CD8-positive, alpha-beta memory T cell (primary cell): ENCODE results near the gene ZBTB17. TPM values are rescaled to one million over a fixed set of nuclear protein-coding genes. Genes with fewer than 3 reads are reported as not detected.
"Not testable (repeated sequence)": the region's sequence is repeated elsewhere in the genome, so short reads cannot be mapped to it uniquely, and the experiment has no call there.

Experiments used
- CTCF ChIA-PET: fragments of 350-600 bp; sonication (Branson Sonifier 250); formaldehyde crosslinking; loops from one replicate; lab custom pipeline; 2021; ENCODE audit warnings: antibody characterized with exemption; lab: Charles Lee
- POLR2A ChIA-PET: fragments of 350-600 bp; sonication (Branson Sonifier 250); formaldehyde crosslinking; loops from one replicate; lab custom pipeline; 2021; ENCODE audit warnings: antibody characterized with exemption; lab: Charles Lee
- DNase-seq, 5 donors: peaks; one replicate each; pipeline versions ENCODE4 v3.0.0 to v3.0.0-alpha.2; 2020 to 2022; ENCODE audit warnings: mixed read lengths in 1 of 5
- H3K27ac ChIP-seq: one replicate; pipeline ENCODE4 v1.7.0; 2013; ENCODE audit warnings: low read depth, mild to moderate bottlenecking, low read length, moderate library complexity
- H3K27me3 ChIP-seq: 2 replicates; pipeline ENCODE4 v1.7.0; 2013; ENCODE audit warnings: low read length, mild to moderate bottlenecking; ENCODE audit not compliant: insufficient read depth, poor library complexity, severe bottlenecking
- H3K36me3 ChIP-seq: 2 replicates; pipeline ENCODE4 v1.7.0; 2013; ENCODE audit warnings: mild to moderate bottlenecking, low read length, moderate library complexity; ENCODE audit not compliant: insufficient read depth
- H3K4me1 ChIP-seq: 2 replicates; pipeline ENCODE4 v1.7.0; 2013; ENCODE audit warnings: mild to moderate bottlenecking, low read length, moderate library complexity; ENCODE audit not compliant: insufficient read depth
- H3K4me3 ChIP-seq: 2 replicates; pipeline ENCODE4 v1.7.0; 2013; ENCODE audit warnings: mild to moderate bottlenecking, low read length
- H3K9me3 ChIP-seq: 2 replicates; pipeline ENCODE4 v1.7.0; 2013; ENCODE audit warnings: mild to moderate bottlenecking, low read length
- H3K27ac Mint-ChIP-seq, 8 donors: one replicate each; pipeline ENCODE4 v1.8.0; 2020 to 2021; ENCODE audit warnings: mixed read lengths in 8 of 8, mild to moderate bottlenecking in 6 of 8, inconsistent platforms in 3 of 8, moderate library complexity in 3 of 8
- H3K27me3 Mint-ChIP-seq, 2 donors: one replicate each; pipeline ENCODE4 v1.8.0; 2020 to 2021; ENCODE audit warnings: mixed read lengths in 2 of 2, mild to moderate bottlenecking in 1 of 2, moderate library complexity in 1 of 2
- H3K36me3 Mint-ChIP-seq, 3 donors: one replicate each; pipeline ENCODE4 v1.8.0; 2020 to 2021; ENCODE audit warnings: mixed read lengths in 3 of 3, inconsistent platforms in 1 of 3, mild to moderate bottlenecking in 1 of 3
- H3K4me1 Mint-ChIP-seq, 3 donors: one replicate each; pipeline ENCODE4 v1.8.0; 2020 to 2021; ENCODE audit warnings: mixed read lengths in 3 of 3, inconsistent platforms in 1 of 3, mild to moderate bottlenecking in 1 of 3
- H3K4me3 Mint-ChIP-seq, 7 donors: one replicate each; pipeline ENCODE4 v1.8.0; 2020 to 2021; ENCODE audit warnings: mixed read lengths in 7 of 7, mild to moderate bottlenecking in 6 of 7, moderate library complexity in 4 of 7, inconsistent platforms in 2 of 7
- H3K9me3 Mint-ChIP-seq, 5 donors: one replicate each; pipeline ENCODE4 v1.8.0; 2020 to 2022; ENCODE audit warnings: mixed read lengths in 5 of 5, mild to moderate bottlenecking in 3 of 5, moderate library complexity in 2 of 5, inconsistent platforms in 1 of 5
- polyA plus RNA-seq: library from polyadenylated mRNA; unstranded; fragments of 300-500 nt; fragmentation: Illumina TruSeq; gene quantifications from one replicate; pipeline ENCODE4 v1.2.3, GENCODE V29; 2021
- total RNA-seq, 2 experiments: library from RNA; stranded (reverse); gene quantifications; one replicate each; pipeline ENCODE4 v1.2.3, GENCODE V29; 2021

ZBTB17 gene
- total and polyA plus RNA-seq, 3 experiments from 2014 or later = 24.7 to 51.5 (median 49.9) TPM

DNA sequence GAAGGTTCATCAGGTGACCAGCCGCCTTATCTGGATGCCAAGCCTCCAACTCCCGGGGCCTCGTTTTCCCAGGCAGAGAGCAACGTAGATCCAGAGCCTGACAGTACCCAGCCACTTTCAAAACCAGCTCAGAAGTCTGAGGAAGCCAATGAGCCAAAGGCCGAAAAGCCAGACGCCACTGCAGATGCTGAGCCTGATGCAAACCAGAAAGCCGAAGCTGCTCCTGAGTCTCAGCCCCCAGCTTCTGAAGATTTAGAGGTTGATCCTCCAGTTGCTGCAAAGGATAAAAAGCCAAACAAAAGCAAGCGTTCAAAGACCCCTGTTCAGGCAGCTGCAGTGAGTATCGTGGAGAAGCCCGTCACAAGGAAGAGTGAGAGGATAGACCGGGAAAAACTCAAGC is 44.5 kb downstream of the ZBTB17 start:
- Mint-ChIP-seq H3K4me3 (peak overlapping the region in 1 of 7 donors; percentile 30), H3K36me3 (peaks cover 22 to 95% (median 31%) of the 10 kb centered on the region in 3 donors), H3K9me3 (no peaks in the 10 kb centered on the region), H3K27ac (peak overlapping the region in 1 of 8 donors; percentile 80), H3K27me3 (peaks cover 0 to 2% of the 10 kb centered on the region in 2 donors), H3K4me1 (peaks cover 0 to 3% (median 0%) of the 10 kb centered on the region in 3 donors)
- Histone ChIP-seq H3K36me3 (peaks cover 63% of the 10 kb centered on the region), H3K9me3 (no peaks in the 10 kb centered on the region), H3K4me1 (no peaks in the 10 kb centered on the region), H3K4me3 (no peak overlapping the region), H3K27ac (no peak overlapping the region), H3K27me3 (no peaks in the 10 kb centered on the region)
- POLR2A ChIA-PET = no interaction called here
- no peak for DNase-seq
- CTCF ChIA-PET = interaction anchor here (1.3 kb wide), 1 partner anchor 10 kb away, joined by 3 read pairs; no protein-coding TSS in a partner anchor

DNA sequence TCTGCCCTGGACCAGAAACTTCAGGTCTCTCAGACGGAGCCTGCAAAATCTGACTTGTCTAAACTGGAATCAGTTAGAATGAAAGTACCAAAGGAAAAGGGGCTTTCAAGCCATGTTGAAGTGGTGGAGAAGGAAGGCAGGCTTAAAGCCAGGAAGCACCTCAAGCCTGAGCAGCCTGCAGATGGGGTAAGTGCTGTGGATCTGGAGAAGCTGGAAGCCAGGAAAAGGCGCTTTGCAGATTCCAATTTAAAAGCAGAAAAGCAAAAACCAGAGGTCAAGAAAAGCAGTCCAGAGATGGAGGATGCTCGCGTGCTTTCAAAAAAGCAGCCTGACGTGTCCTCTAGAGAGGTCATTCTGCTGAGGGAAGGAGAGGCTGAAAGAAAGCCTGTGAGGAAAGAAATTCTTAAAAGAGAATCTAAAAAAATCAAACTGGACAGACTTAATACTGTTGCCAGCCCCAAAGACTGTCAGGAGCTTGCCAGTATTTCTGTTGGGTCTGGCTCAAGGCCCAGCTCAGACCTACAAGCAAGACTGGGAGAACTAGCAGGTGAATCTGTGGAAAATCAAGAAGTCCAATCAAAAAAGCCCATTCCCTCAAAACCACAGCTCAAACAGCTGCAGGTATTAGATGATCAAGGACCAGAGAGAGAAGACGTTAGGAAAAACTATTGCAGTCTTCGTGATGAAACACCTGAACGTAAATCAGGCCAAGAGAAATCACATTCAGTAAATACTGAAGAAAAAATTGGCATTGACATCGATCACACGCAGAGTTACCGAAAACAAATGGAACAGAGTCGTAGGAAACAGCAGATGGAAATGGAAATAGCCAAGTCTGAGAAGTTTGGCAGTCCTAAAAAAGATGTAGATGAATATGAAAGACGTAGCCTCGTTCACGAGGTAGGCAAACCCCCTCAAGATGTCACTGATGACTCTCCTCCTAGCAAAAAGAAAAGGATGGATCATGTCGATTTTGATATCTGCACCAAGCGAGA is 46.6 kb downstream of the ZBTB17 start:
- DNase-seq = no peak
- Mint-ChIP-seq H3K9me3 (no peaks in the 10 kb centered on the region), H3K27me3 (no peaks in the 10 kb centered on the region), H3K4me3 (no peak overlapping the region), H3K27ac (peak overlapping the region in 3 of 8 donors; percentile 51 to 86 (median 70)), H3K36me3 (peaks cover 17 to 93% (median 30%) of the 10 kb centered on the region in 3 donors), H3K4me1 (peaks cover 0 to 3% (median 0%) of the 10 kb centered on the region in 3 donors)
- no peaks in the 10 kb centered on the region for H3K9me3 ChIP-seq
- H3K36me3 ChIP-seq = peaks cover 61% of the 10 kb centered on the region
- H3K4me3 ChIP-seq = no peak overlapping the region
- ChIA-PET CTCF (interaction anchor here (0.9 kb wide), 1 partner anchor 80 kb away, joined by 3 read pairs; no protein-coding TSS in a partner anchor), POLR2A (no interaction called here)
- H3K27me3 ChIP-seq = no peaks in the 10 kb centered on the region
- H3K4me1 ChIP-seq = no peaks in the 10 kb centered on the region
- no peak overlapping the region for H3K27ac ChIP-seq

DNA sequence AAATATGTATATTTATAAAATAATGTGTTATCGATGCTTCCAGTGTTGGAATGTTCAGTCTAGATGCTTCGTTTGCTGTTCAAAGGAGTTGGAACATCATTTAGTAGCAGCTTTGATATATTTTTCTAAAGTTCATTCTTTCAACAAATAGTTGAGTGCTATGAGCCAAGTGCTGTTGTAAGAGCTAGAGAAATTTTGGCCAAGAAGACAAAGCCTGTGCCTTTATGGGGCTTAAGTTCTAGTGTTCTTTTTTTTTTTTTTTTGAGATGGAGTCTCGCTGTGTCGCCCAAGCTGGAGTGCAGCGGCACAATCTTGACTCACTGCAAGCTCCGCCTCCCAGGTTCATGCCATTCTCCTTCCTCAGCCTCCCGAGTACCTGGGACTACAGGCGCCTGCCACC is 49.5 kb downstream of the ZBTB17 start:
- H3K4me1 Mint-ChIP-seq, POLR2A ChIA-PET, H3K4me3 Mint-ChIP-seq, H3K27me3 Mint-ChIP-seq, H3K9me3 Mint-ChIP-seq, H3K9me3 ChIP-seq, H3K4me1 ChIP-seq, H3K27ac Mint-ChIP-seq, H3K4me3 ChIP-seq, DNase-seq, H3K27ac ChIP-seq, H3K27me3 ChIP-seq: not testable (repeated sequence)
- CTCF ChIA-PET = interaction anchor here (0.9 to 1.4 kb wide), 2 partner anchors 11 to 49 kb away, joined by 3 read pairs; no protein-coding TSS in a partner anchor
- H3K36me3 ChIP-seq = peaks cover 56% of the 10 kb centered on the region
- H3K36me3 Mint-ChIP-seq = peaks cover 17 to 87% (median 34%) of the 10 kb centered on the region in 3 donors

DNA sequence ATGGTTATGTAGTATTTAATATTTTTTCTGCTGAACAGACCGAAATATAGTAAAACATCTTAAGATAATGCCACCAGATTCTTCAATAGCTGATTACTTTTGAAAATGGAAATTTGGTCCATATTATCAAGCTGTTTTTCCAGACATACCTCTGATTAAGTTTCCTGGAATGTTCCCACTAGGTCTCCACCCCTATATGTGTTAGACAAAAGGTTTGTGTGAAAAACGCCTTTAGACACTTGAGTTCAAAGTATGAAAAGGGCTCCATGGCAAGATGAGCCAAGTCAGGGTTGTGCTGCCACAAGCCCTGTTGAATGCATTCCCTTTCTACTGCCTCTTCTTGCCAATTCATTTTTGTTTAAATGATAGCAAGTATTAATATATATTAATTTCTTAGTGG is 52.7 kb downstream of the ZBTB17 start:
- peaks cover 10% of the 10 kb centered on the region for H3K4me1 ChIP-seq
- Mint-ChIP-seq H3K4me1 (peaks cover 13 to 14% (median 14%) of the 10 kb centered on the region in 3 donors), H3K27me3 (no peaks in the 10 kb centered on the region), H3K27ac (peak overlapping the region in 1 of 8 donors; percentile 38), H3K36me3 (peaks cover 4 to 78% (median 18%) of the 10 kb centered on the region in 3 donors), H3K9me3 (no peaks in the 10 kb centered on the region), H3K4me3 (no peak overlapping the region)
- peaks cover 40% of the 10 kb centered on the region for H3K36me3 ChIP-seq
- H3K27ac ChIP-seq = no peak overlapping the region
- H3K4me3 ChIP-seq = no peak overlapping the region
- POLR2A ChIA-PET = no interaction called here
- no peak for DNase-seq
- H3K9me3 ChIP-seq = no peaks in the 10 kb centered on the region
- CTCF ChIA-PET = no interaction called here
- H3K27me3 ChIP-seq = no peaks in the 10 kb centered on the region

DNA sequence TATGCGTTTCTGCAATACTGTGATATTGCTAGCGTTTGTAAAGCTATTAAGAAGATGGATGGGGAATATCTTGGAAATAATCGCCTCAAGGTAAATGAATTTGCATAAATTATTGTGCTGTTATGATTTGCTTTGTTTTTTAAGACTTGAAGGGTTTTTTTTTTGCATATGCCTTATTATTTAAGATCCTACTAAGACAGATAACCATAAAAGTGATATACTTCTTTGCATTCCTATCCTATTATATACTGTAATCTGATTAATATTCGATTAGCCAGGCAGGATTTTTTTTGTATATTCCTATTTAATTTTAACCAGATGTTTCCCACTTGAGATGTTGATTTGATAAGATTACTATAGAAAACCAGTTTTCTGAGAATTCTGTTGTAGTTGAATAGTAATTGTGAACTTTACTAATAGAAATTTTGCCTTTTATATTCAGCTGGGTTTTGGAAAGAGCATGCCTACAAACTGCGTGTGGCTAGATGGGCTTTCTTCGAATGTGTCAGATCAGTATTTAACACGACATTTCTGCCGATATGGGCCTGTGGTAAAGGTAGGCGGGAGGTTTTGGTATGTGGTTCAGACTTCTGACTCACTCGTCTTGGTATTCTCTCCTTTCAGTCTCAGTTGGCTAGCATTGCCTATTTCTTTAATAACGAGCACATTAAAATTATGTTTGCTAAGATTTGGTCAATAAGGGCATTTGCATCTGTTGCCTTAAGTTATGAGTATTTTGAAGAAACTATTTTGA is 56.8 kb downstream of the ZBTB17 start:
- Histone ChIP-seq H3K9me3 (no peaks in the 10 kb centered on the region), H3K36me3 (peaks cover 32% of the 10 kb centered on the region), H3K4me1 (peaks cover 24% of the 10 kb centered on the region), H3K27ac (no peak overlapping the region), H3K4me3 (no peak overlapping the region), H3K27me3 (no peaks in the 10 kb centered on the region)
- H3K4me1 Mint-ChIP-seq = peaks cover 33 to 47% (median 40%) of the 10 kb centered on the region in 3 donors
- ChIA-PET POLR2A (no interaction called here), CTCF (no interaction called here)
- H3K4me3 Mint-ChIP-seq = peak overlapping the region; percentile 4 to 42 (median 21)
- H3K9me3 Mint-ChIP-seq = no peaks in the 10 kb centered on the region
- peak overlapping the region; percentile 34 to 90 (median 64) for H3K27ac Mint-ChIP-seq
- peak in 2 of 5 donors; percentile 31 to 76 for DNase-seq
- no peaks in the 10 kb centered on the region for H3K27me3 Mint-ChIP-seq
- peaks cover 0 to 69% (median 16%) of the 10 kb centered on the region in 3 donors for H3K36me3 Mint-ChIP-seq

DNA sequence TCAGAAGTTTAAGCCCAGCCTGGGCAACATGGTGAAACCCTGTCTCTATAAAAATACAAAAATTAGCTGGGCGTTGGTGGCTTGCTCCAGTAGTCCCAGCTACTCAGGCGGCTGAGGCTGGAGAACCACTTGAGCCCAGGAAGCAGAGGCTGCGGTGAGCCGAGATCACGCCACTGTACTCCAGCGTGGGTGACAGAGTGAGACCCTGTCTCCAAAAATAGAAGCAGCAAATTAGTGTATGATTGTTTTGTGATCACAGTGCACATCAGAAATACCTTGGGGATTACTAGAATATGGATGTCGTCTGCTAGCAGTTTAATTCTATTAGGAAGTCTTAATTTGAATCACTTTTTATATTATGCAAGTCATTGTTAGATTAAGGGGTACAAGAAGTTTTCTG is 59.0 kb downstream of the ZBTB17 start:
- Mint-ChIP-seq H3K4me3 (peak overlapping the region; percentile 36 to 86 (median 68)), H3K27me3 (no peaks in the 10 kb centered on the region), H3K36me3 (peaks cover 0 to 72% (median 11%) of the 10 kb centered on the region in 3 donors), H3K9me3 (no peaks in the 10 kb centered on the region), H3K4me1 (peaks cover 35 to 47% (median 40%) of the 10 kb centered on the region in 3 donors), H3K27ac (peak overlapping the region; percentile 62 to 89 (median 81))
- ChIA-PET CTCF (interaction anchor here (1.3 to 1.6 kb wide), 2 partner anchors 25 to 83 kb away, joined by 3 to 7 read pairs; no protein-coding TSS in a partner anchor), POLR2A (interaction anchor here (0.7 kb wide), 1 partner anchor 69 kb away, joined by 4 read pairs; the partner anchor contains the start of gene SPEN)
- no peaks in the 10 kb centered on the region for H3K27me3 ChIP-seq
- H3K4me1 ChIP-seq = peaks cover 24% of the 10 kb centered on the region
- peaks cover 31% of the 10 kb centered on the region for H3K36me3 ChIP-seq
- DNase-seq = no peak
- H3K9me3 ChIP-seq = no peaks in the 10 kb centered on the region
- H3K4me3 ChIP-seq = no peak overlapping the region
- no peak overlapping the region for H3K27ac ChIP-seq

DNA sequence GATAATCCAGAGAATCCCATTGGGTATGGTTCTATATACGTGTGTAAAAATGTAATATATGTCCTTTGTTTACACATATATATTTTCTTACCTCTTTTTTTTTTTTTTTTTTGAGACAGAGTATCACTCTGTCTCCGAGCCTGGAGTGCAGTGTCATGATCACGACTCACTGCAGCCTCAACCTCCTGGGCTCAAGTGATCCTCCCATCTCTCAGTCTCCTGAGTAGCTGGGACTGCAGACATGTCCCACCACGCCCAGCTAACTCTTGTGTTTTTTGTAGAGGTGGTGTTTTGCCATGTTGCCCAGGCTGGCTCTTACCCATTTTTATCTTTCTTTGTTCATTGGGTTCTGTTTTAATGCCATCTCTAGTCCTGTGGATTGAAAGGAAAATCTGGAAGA is 59.5 kb downstream of the ZBTB17 start:
- Histone ChIP-seq H3K36me3 (peaks cover 27% of the 10 kb centered on the region), H3K4me3 (no peak overlapping the region), H3K27me3 (no peaks in the 10 kb centered on the region), H3K9me3 (no peaks in the 10 kb centered on the region), H3K27ac (no peak overlapping the region), H3K4me1 (peaks cover 24% of the 10 kb centered on the region)
- ChIA-PET POLR2A (interaction anchor here (0.7 to 0.9 kb wide), 2 partner anchors 67 to 69 kb away, joined by 4 read pairs; partner anchors contain the start of gene SPEN), CTCF (interaction anchor here (0.7 to 1.6 kb wide), 3 partner anchors 25 to 83 kb away, joined by 3 to 7 read pairs (median 3); no protein-coding TSS in a partner anchor)
- no peak for DNase-seq
- Mint-ChIP-seq H3K4me1 (peaks cover 35 to 47% (median 40%) of the 10 kb centered on the region in 3 donors), H3K4me3 (peak overlapping the region; percentile 57 to 86 (median 71)), H3K9me3 (no peaks in the 10 kb centered on the region), H3K27me3 (no peaks in the 10 kb centered on the region), H3K27ac (peak overlapping the region; percentile 62 to 94 (median 82)), H3K36me3 (peaks cover 3 to 71% (median 9%) of the 10 kb centered on the region in 3 donors)
